Mucosa of stomach (tissue), 1 donor: ENCODE measurements around the gene BUD23.

Experiments used
- H3K27me3 ChIP-seq: one replicate; pipeline ENCODE4 v1.7.0; 2013; ENCODE audit warnings: mild to moderate bottlenecking, low read length; ENCODE audit not compliant: control insufficient read depth, insufficient read depth
- H3K36me3 ChIP-seq: one replicate; pipeline ENCODE4 v1.7.0; 2013; ENCODE audit warnings: low read length; ENCODE audit not compliant: control insufficient read depth, insufficient read depth
- H3K4me1 ChIP-seq: one replicate; pipeline ENCODE4 v1.7.0; 2013; ENCODE audit warnings: mild to moderate bottlenecking, low read length; ENCODE audit not compliant: control insufficient read depth, insufficient read depth
- H3K4me3 ChIP-seq: one replicate; pipeline ENCODE4 v1.7.0; 2013; ENCODE audit warnings: low read length
- H3K9ac ChIP-seq: one replicate; pipeline ENCODE4 v1.7.0; 2013; ENCODE audit warnings: mild to moderate bottlenecking, low read length, moderate library complexity
- H3K9me3 ChIP-seq: one replicate; pipeline ENCODE4 v1.7.0; 2013; ENCODE audit warnings: mild to moderate bottlenecking, low read length, moderate library complexity; ENCODE audit not compliant: control insufficient read depth
- donor health status: Pancreatic carcinoma.

Gene BUD23

DNA sequence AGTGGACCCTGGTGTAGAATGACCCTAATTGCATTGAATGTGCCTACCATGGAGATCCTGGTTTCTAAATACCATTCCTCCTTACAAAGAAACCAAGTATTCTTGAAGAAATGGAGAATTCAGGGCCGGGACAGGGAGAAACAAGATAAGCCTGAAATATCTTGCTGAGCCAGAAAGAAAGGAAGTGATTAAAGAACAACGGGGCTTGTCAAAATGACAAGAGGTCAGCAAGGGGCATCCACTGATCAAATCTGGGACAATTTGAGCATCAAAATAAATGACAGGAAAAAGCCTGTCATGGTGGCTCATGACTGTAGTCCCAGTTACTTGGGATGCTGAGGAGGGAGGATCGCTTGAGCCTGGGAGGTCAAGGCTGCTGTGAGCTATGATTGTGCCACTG lies 47.1 kb downstream of the BUD23 start:
- no peaks in the 10 kb centered on the region for H3K9me3 ChIP-seq
- H3K4me1 ChIP-seq, result peaks cover 10% of the 10 kb centered on the region
- no peak overlapping the region for H3K4me3 ChIP-seq
- H3K27me3 ChIP-seq, result peaks cover 5% of the 10 kb centered on the region
- H3K36me3 ChIP-seq, result no peaks in the 10 kb centered on the region
- no peak overlapping the region for H3K9ac ChIP-seq

DNA sequence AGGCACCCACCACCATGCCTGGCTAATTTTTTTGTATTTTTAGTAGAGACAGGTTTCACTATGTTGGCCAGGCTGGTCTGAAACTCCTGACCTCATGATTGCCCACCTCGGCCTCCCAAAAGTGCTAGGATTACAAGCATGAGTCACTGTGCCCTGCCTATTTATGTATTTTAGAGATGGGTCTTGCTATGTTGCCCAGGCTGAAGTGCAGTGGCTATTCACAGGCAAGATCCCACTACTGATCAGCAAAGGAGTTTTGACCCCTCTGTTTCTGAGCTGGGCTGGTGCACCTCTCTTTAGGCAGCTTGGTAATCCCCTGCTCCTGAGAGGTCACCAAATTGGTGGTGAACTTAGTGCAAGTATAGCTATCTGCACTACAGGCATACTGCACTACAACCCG lies 49.0 kb downstream of the BUD23 start:
- no peak overlapping the region for H3K9ac ChIP-seq
- no peak overlapping the region for H3K4me3 ChIP-seq
- no peaks in the 10 kb centered on the region for H3K27me3 ChIP-seq
- no peaks in the 10 kb centered on the region for H3K9me3 ChIP-seq
- H3K4me1 ChIP-seq, result peaks cover 23% of the 10 kb centered on the region
- H3K36me3 ChIP-seq, result peaks cover 7% of the 10 kb centered on the region

DNA sequence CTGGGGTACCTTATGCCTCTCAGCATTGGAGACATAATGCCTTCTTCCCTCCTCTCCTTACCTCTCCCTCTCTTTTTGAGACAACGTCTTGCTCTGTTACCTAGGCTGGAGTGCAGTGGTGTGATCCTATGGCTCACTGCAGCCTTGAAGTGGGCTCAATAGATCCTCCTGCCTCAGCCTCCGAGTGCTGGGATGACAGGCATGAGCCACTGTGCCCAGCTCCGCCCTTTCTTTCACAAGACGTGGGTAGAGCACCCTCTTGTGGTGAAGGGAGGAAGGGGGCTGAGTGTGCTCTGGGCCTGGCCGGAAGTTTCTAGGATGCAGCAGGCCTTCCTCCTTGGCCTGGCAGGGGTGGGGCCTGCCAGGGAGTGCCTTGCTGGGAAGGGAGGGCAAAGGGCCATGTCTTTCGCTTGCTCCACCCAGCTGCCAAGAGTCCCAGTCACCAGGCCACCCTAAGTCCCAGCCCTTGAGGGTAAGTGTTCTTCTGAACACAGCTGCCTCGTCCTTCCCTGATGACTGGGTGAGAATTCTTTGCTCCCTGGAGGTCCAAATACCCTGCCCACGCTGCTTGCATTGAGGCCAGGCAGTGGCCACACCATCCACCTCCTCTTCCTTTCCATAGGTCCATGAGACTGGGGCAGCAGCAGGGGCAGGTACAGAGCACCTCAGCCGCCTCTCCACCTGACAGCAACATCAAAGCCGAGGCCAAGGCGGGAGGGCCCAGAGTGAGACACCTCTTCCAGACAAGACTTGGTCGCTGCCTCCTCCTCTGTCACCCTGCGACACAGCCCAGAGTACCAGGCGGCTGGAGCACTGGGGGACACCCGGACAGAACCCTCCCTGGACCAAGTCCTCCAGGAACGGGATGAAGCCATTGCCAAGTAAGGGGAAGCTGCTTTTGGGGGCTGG lies 51.5 kb downstream of the BUD23 start:
- Histone ChIP-seq H3K9ac (peak overlapping the region; percentile 64), H3K9me3 (no peaks in the 10 kb centered on the region), H3K27me3 (no peaks in the 10 kb centered on the region), H3K4me1 (peaks cover 34% of the 10 kb centered on the region), H3K36me3 (peaks cover 7% of the 10 kb centered on the region), H3K4me3 (no peak overlapping the region)

DNA sequence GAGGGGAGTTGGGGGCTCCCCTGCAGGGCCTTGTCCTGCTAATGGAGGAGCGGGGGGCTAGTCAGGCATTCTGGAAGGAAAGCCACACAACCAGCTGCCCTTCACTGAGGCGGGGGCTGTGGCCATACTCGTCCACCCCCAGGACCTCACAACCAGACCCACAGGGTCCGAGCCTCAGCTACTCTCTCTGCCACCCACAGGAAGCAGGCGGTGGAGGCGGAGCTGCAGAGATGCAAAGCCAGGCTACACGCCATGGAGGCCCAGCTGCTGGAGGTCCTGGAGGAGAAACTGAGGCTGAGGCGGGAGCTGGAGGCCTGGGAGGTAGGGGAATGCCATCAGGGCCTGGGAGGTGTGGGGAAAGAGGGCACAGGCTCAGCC lies 52.1 kb downstream of the BUD23 start:
- Histone ChIP-seq H3K27me3 (no peaks in the 10 kb centered on the region), H3K9ac (peak overlapping the region; percentile 64), H3K4me1 (peaks cover 36% of the 10 kb centered on the region), H3K36me3 (peaks cover 7% of the 10 kb centered on the region), H3K9me3 (no peaks in the 10 kb centered on the region), H3K4me3 (no peak overlapping the region)

DNA sequence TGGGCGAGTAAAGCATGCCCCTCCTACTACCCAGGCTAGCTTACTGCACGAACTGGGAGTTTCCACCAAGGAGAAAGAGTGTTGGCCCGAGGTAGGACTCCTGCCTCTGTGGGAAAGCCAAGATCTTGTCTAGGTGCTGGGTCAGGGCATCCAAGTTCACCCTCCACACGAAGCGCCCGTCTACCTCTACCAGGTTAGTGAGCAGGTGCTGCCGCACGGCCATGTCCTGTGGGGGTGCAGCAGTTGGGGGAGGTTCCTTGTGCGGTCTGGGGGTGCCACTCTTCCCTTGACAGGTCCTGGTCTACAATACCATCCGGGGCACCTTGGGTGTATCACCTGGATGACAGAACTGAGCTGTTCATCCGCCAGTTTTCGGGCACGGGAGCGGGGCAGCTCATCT lies 53.5 kb downstream of the BUD23 start:
- H3K4me1 ChIP-seq, result peaks cover 47% of the 10 kb centered on the region
- H3K27me3 ChIP-seq, result no peaks in the 10 kb centered on the region
- H3K9ac ChIP-seq, result no peak overlapping the region
- no peaks in the 10 kb centered on the region for H3K9me3 ChIP-seq
- no peak overlapping the region for H3K4me3 ChIP-seq
- peaks cover 7% of the 10 kb centered on the region for H3K36me3 ChIP-seq

DNA sequence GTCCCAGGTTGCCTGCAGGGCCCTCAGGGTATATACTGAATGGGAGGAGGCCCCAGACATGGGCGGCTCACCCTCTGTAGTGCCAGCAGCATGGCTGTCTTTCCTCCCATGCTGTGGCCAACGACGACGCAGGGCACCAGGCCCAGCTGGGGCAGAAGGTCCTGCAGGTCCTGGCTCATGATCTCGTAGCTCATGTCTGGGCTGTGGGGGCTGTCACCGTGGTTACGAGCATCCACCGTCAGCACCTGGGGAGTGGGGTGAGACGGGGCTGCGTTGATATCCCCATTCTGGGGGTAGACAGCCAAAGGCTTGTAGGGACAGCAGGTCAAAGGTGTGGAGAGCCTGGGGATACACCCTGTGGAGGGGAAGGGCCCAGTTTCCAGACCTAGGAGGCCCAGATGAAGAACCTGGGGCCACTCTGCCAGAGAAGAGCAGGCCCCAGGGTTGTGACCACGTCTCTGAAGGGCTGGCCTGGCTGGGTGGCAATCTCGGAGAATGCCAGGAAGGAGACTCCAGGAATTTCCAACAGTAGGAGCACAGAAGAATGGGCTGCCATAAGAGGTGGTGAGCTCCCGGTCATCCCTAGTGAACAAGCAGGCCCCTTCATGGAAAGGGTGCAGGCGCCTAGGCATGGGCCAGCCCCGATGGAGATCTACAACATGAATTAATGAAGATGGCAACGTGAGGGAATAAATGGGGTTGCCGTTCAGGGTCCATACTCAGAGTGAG lies 54.3 kb downstream of the BUD23 start:
- H3K4me3 ChIP-seq, result peak overlapping the region; percentile 63
- H3K9ac ChIP-seq, result peak overlapping the region; percentile 82

DNA sequence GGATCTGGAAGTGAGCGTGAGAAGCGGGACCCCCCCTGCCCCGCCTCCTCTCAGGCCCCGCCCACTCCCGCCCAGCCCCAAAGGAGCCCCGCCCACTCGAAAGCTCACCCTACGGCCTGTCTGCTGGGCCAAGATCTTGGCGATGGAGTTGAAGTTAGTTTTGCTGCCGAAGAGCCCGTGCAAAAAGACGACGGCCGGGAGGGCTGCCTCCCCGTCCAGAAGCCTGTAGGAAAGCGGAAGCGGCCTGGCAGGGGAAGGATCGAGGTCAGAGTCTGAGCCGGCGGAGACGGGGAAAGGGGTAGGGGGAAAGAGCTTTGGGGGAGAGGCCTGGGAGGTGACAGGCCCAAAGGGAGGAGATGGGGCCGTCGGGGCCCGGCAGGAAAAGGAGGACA lies 54.8 kb downstream of the BUD23 start:
- Histone ChIP-seq H3K36me3 (peaks cover 7% of the 10 kb centered on the region), H3K4me1 (peaks cover 60% of the 10 kb centered on the region), H3K27me3 (no peaks in the 10 kb centered on the region), H3K4me3 (peak overlapping the region; percentile 63), H3K9me3 (no peaks in the 10 kb centered on the region), H3K9ac (peak overlapping the region; percentile 82)

More for the DNA sequence above, 54.3 kb downstream of the BUD23 start:
- Histone ChIP-seq H3K4me1 (peaks cover 54% of the 10 kb centered on the region), H3K36me3 (peaks cover 7% of the 10 kb centered on the region), H3K9me3 (no peaks in the 10 kb centered on the region), H3K27me3 (no peaks in the 10 kb centered on the region)

DNA sequence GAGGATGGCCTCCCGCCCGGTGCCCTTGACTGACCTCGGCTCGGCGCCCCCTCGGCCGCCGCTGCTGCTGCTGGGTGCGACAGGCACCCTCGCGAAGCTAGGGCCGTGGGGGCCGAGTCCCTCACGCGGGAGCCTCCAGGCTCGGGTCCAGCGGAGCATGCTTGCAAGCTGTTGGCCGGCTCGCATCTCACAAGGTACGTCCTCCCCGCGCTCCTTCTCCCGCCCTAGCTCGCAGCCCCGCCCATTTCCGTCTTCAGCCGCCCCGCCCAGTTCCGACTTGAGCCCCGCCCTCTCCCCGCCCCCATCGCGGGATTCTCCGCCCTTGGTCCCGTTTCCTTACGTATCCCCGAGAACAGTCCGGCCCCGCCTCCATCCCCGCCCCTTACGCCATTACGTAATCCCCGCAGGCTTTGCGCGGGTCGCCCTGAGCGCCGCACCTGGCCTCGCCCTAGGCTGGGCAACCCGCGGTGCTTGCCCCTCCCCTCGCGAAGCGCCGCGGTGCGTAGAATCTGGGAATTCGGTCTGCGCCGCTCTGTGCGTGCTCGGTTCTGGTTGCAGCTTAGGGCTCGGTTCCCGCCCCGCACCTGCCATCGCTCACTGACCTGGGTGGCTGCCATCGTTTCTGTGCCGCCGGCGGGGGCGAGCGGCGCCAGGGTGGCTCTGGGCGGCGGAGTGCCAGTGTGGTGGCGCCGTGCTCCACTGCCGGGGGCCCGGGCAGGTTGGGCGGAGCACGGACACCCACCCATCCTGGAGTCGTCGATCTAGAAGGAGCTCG lies 55.4 kb downstream of the BUD23 start, which contains the start of gene ABHD11:
Gene ABHD11 (minus strand): TSS at position 191 of the 775 bp plus-strand sequence. CDS start 32 bp downstream, at position 159.
- Histone ChIP-seq H3K9me3 (no peaks in the 10 kb centered on the region), H3K27me3 (no peaks in the 10 kb centered on the region), H3K4me1 (peaks cover 66% of the 10 kb centered on the region), H3K4me3 (peak within 1 kb of the TSS; percentile 71), H3K9ac (peak within 1 kb of the TSS; percentile 99), H3K36me3 (peaks cover 7% of the 10 kb centered on the region)

DNA sequence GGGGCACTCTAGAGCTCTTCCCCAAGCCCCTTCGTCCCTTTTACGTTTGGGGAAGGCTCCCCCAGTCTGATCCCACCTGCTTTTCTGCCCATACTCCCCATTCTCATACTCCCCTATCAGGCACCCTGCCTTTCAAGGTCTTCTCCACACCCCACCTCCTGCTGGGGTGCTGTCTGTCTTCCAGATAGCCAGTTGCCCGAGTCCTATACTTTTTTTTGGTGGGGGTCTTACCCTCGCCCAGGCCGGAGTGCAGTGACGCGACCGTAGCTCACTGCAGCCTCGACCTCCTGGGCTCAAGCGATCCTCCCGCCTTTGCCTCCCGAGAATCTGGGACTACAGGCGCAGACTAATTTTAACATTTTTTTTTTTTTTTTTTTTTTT lies 56.0 kb downstream of the BUD23 start:
- Histone ChIP-seq H3K9me3 (no peaks in the 10 kb centered on the region), H3K27me3 (no peaks in the 10 kb centered on the region), H3K4me3 (peak overlapping the region; percentile 71), H3K9ac (peak overlapping the region; percentile 99), H3K36me3 (peaks cover 7% of the 10 kb centered on the region), H3K4me1 (peaks cover 69% of the 10 kb centered on the region)

DNA sequence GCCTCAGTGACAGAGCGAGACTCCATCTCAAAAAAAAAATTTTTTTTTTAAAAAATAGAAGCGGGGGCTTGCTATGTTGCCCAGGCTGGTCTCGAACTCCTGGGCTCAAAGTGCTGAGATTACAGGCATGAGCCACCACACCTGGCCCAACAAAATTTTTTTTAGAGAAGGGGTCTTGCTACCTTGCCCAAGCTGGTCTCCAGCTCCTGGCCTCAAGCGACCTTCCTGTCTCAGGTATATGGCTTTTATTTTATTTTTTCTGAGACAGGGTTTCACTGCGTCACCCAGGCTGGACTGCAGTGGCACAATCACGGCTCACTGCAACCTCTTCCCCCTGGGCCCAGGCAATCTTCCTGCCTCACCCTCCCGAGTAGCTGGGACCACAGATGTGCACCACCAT lies 56.8 kb downstream of the BUD23 start:
- Histone ChIP-seq H3K4me3 (no peak overlapping the region), H3K9me3 (no peaks in the 10 kb centered on the region), H3K36me3 (peaks cover 7% of the 10 kb centered on the region), H3K4me1 (peaks cover 62% of the 10 kb centered on the region), H3K9ac (no peak overlapping the region), H3K27me3 (no peaks in the 10 kb centered on the region)

DNA sequence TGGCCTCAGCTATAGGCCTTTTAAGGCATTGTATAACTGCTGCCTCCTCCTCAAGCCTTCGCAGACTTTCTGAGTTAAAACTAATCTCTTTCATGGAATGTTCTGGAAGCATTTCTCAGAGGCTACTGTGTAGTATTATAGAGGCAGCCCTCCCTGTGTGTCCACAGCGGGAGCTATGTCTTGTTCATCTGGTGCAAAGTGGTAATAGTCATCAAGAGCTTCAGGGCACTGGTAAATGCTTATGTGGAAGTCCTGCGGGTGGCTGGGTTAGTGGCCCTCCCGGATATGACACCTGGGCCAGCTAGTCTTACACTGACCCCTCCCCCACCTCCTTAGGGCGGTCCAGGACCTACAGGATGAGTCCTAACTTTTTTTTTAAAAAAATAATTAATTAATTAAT lies 57.4 kb downstream of the BUD23 start:
- H3K36me3 ChIP-seq, result peaks cover 5% of the 10 kb centered on the region

More for the DNA sequence above, 57.4 kb downstream of the BUD23 start:
- Histone ChIP-seq H3K9me3 (no peaks in the 10 kb centered on the region), H3K4me1 (peaks cover 56% of the 10 kb centered on the region), H3K4me3 (no peak overlapping the region), H3K27me3 (no peaks in the 10 kb centered on the region), H3K9ac (no peak overlapping the region)
